ENCODE measurements around the gene NUP188. TPM values are rescaled to one million over a fixed set of nuclear protein-coding genes. Genes with fewer than 3 reads are reported as not detected.
"Not testable (repeated sequence)": the region's sequence is repeated elsewhere in the genome, so short reads cannot be mapped to it uniquely, and the experiment has no call there.

The NUP188 gene
- total and polyA plus RNA-seq, 2 donors (not counting 3 experiments of a cell fraction or from before 2014, with no cell fraction given), result 62.7 to 66.2 TPM

- no peaks in the 10 kb centered on the region for H3K4me1 ChIP-seq (ENCODE audit: control insufficient read depth, extremely low read depth, insufficient read depth, low read length)
- no peaks in the 10 kb centered on the region for H3K27me3 ChIP-seq (ENCODE audit: control insufficient read depth in 2 of 2, insufficient read depth in 2 of 2, low read length in 2 of 2)
- no peak overlapping the region for H3K9ac ChIP-seq (replicated peaks; ENCODE audit: extremely low read depth, insufficient read depth, low read length)
- no peaks in the 10 kb centered on the region for H3K9me1 ChIP-seq (replicated peaks; ENCODE audit: control insufficient read depth, extremely low read depth, insufficient read depth, low read length)
- no peak overlapping the region for H3K4me2 ChIP-seq (ENCODE audit: insufficient read depth, low read length)
- FAIRE-seq (no peak), DNase-seq (ENCODE audit: low read depth, low spot score) (no peak)
- ChIA-PET POLR2A (no interaction called here), CTCF (interaction anchor here (1.6 to 2.2 kb wide), 2 partner anchors 10 to 25 kb away, joined by 6 read pairs; partner anchors contain the start of gene SH3GLB2)
- H3K79me2 ChIP-seq (ENCODE audit: control insufficient read depth, insufficient read depth, low read length), result no peaks in the 10 kb centered on the region
- H3K4me3 ChIP-seq (replicated peaks in 1 of 3; ENCODE audit: insufficient read depth in 1 of 3, low read depth in 1 of 3, low read length in 3 of 3), result no peak overlapping the region
- dilution Hi-C loops (cut with MboI; ENCODE audit: extremely low pct_ligation_motif_present, low sequenced_read_pairs), result no loop called here
- TF ChIP-seq MYC (IDR thresholded peaks at IDR 0.05; ENCODE audit: low read depth, low read length) (no peak), GATA2 (IDR thresholded peaks at IDR 0.05; ENCODE audit: insufficient read depth, insufficient read length, low read depth, low read length) (no peak), JUN (IDR thresholded peaks at IDR 0.05; ENCODE audit: borderline replicate concordance, insufficient read depth, insufficient read length, low read depth) (no peak), EZH2 (IDR thresholded peaks at IDR 0.05; ENCODE audit: borderline replicate concordance, low read depth, low read length, severe bottlenecking) (no peak), POLR2AphosphoS5 (IDR thresholded peaks at IDR 0.05; ENCODE audit: insufficient read depth, low read depth, low read length) (no peak), FOS (IDR thresholded peaks at IDR 0.05; ENCODE audit: borderline replicate concordance, insufficient read depth, low read length) (no peak), POLR2A (IDR thresholded peaks at IDR 0.05; ENCODE audit: low read depth, low read length) (no peak), CTCF (IDR thresholded peaks at IDR 0.05; ENCODE audit: extremely low read depth in 1 of 2, insufficient read depth in 1 of 2, low read depth in 1 of 2, low read length in 2 of 2) (no peak), MAX (IDR thresholded peaks at IDR 0.05; ENCODE audit: insufficient read depth, insufficient read length) (no peak)
- intact Hi-C loops (cut with micrococcal nuclease), result loop anchor here (10.0 kb wide), 1 partner anchor 612 kb away; no protein-coding TSS in a partner anchor
- H3K36me3 ChIP-seq (ENCODE audit: control insufficient read depth in 2 of 2, extremely low read depth in 1 of 2, insufficient read depth in 2 of 2, low read length in 2 of 2), result peaks cover 8 to 67% of the 10 kb centered on the region in 2 experiments
- H2AFZ ChIP-seq (ENCODE audit: low read depth, low read length), result no peak overlapping the region
- no peak overlapping the region for H3K27ac ChIP-seq (ENCODE audit: insufficient read depth, low read depth, low read length)
- no peaks in the 10 kb centered on the region for H3K9me3 ChIP-seq (replicated peaks; ENCODE audit: control insufficient read depth, insufficient read depth, low read length)
- H4K20me1 ChIP-seq (replicated peaks; ENCODE audit: control insufficient read depth, extremely low read depth, insufficient read depth, low read length), result no peaks in the 10 kb centered on the region
- no TSS peak for BruUV-seq (replicated peaks)
Observed at GRCh38 chr9:129002992-129003391, 55.5 kb downstream of the NUP188 start.

- H3K27ac ChIP-seq (ENCODE audit: insufficient read depth, low read depth, low read length); POLR2A ChIA-PET; H3K9me1 ChIP-seq (replicated peaks; ENCODE audit: control insufficient read depth, extremely low read depth, insufficient read depth, low read length); H3K9me3 ChIP-seq (replicated peaks; ENCODE audit: control insufficient read depth, insufficient read depth, low read length); FAIRE-seq; BruUV-seq (replicated peaks); H3K4me3 ChIP-seq (replicated peaks in 1 of 3; ENCODE audit: insufficient read depth in 1 of 3, low read depth in 1 of 3, low read length in 3 of 3); H3K79me2 ChIP-seq (ENCODE audit: control insufficient read depth, insufficient read depth, low read length); dilution Hi-C loops (cut with MboI; ENCODE audit: extremely low pct_ligation_motif_present, low sequenced_read_pairs); H3K27me3 ChIP-seq (ENCODE audit: control insufficient read depth in 2 of 2, insufficient read depth in 2 of 2, low read length in 2 of 2); H3K4me2 ChIP-seq (ENCODE audit: insufficient read depth, low read length); H2AFZ ChIP-seq (ENCODE audit: low read depth, low read length); H3K4me1 ChIP-seq (ENCODE audit: control insufficient read depth, extremely low read depth, insufficient read depth, low read length); DNase-seq (ENCODE audit: low read depth, low spot score); H4K20me1 ChIP-seq (replicated peaks; ENCODE audit: control insufficient read depth, extremely low read depth, insufficient read depth, low read length); H3K9ac ChIP-seq (replicated peaks; ENCODE audit: extremely low read depth, insufficient read depth, low read length): not testable (repeated sequence)
- intact Hi-C loops (cut with micrococcal nuclease), result loop anchor here (10.0 kb wide), 1 partner anchor 611 kb away; no protein-coding TSS in a partner anchor
- CTCF ChIA-PET, result interaction anchor here (1.6 to 2.2 kb wide), 3 partner anchors 11 to 24 kb away, joined by 5 to 6 read pairs (median 6); partner anchors contain the start of gene SH3GLB2
- H3K36me3 ChIP-seq (ENCODE audit: control insufficient read depth in 2 of 2, extremely low read depth in 1 of 2, insufficient read depth in 2 of 2, low read length in 2 of 2), result peaks cover 6 to 67% of the 10 kb centered on the region in 2 experiments
Observed at GRCh38 chr9:129004173-129004572, 56.7 kb downstream of the NUP188 start.

All from endothelial cell of umbilical vein (primary cell).